C1 segment of cervical spinal cord (tissue), 14 donors: Measurements from ENCODE around the gene RBM44.

Experiments used
- DNase-seq, 14 donors: peaks; one replicate each; lab custom pipeline; 2025; lab: John Stamatoyannopoulos, UW

Gene RBM44

DNA sequence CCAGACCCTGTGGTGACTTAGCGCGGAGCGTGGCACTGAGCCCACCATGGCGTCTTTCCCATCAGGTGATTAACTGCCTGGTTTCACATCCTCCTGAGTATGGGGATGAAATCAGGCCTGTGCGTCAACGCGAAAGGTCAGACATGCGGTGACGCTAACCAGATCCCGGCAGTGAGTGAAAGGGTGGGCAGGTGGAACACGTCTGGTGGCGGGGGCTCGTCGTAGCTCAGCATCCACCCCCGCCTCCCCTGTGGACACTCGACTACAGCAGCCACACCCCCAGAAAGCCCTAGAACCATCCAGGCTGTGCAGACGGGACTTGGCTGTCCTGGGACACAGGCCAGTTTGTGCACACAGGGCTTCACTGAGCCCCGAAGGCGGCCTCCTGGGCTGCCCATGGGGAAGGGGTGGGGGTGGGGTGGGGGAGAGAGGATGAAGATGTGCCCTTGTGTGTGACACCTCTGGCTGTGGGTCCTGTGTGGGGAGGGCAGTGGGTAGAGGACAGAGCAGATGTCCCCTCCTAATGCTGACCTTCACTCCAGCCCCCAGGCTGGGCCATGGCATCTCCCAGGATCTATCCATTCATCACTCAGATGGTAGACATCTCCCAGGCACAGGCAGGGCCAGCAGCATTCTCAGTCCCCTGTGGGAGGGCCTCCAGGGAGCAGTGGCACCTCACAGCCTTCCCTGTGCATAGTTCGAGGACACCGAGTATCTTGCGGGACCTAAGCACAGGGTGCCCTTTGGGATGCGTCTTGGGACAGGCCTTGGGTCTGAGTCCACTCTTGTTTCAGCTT lies 88.3 kb downstream of the RBM44 start:
- peak in 9 of 14 donors; percentile 37 to 77 (median 47) for DNase-seq

GRCh38 chr2:237888389-237888788 lies 89.8 kb downstream of the RBM44 start:
- DNase-seq, result no peak

DNA sequence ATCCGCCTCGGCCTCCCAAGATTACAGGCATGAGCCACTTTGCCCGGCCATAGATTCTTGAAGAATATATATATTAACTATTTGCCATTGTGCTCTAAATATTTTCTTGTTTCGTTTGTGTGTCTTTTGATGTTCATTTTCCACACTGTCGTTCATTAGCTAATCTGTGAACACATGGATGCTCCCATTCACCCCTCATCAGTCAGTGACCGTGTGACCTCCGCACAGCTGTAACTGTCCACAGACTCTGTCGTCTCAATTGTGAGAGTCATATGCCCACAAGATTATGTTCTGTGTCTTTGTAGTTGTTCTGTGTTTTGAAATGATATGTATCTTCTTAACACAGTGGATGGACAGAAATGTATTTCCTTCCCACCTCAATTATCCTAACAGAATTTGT lies 90.4 kb downstream of the RBM44 start:
- DNase-seq, result no peak

DNA sequence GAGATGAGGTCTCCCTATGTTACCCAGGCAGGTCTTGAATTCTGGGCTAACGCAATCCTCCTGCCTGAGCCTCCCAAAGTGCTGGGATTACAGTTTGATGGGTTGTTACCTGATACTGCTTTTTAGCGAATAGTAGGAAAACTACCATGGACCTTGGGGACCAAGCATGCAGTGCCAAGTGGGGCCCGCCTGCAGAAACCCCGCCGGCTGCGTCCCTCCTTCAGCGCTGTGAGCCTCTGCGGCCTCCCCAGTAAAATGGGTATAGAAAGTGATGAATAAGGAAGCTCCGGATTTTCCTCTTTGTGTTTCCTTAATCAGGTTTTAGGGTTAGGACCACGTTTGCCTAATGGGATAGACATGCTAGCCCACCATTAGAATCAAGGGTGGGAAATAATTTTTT lies 91.2 kb downstream of the RBM44 start:
- no peak for DNase-seq
